Chondrocyte (in vitro differentiated cells): ENCODE data around the gene PCSK2. TPM values are rescaled to one million over a fixed set of nuclear protein-coding genes. Genes with fewer than 3 reads are reported as not detected.

ENCODE experiments used
- DNase-seq: peaks from one replicate; pipeline ENCODE4 v3.0.0; 2021; ENCODE audit warnings: mixed read lengths, low spot score
- H3K27ac Mint-ChIP-seq: one replicate; pipeline ENCODE4 v1.8.0; 2021; ENCODE audit warnings: mild to moderate bottlenecking, moderate library complexity, mixed read lengths; ENCODE audit not compliant: unreplicated experiment
- H3K27me3 Mint-ChIP-seq: 2 replicates; pipeline ENCODE4 v1.8.0; 2021; ENCODE audit warnings: low read depth, mixed read lengths
- H3K36me3 Mint-ChIP-seq: 2 replicates; pipeline ENCODE4 v1.8.0; 2021; ENCODE audit warnings: low read depth, mixed read lengths
- H3K4me1 Mint-ChIP-seq: 2 replicates; pipeline ENCODE4 v1.8.0; 2021; ENCODE audit warnings: low read depth, mild to moderate bottlenecking, mixed read lengths
- H3K4me3 Mint-ChIP-seq: one replicate; pipeline ENCODE4 v1.8.0; 2021; ENCODE audit warnings: mild to moderate bottlenecking, moderate library complexity, mixed read lengths; ENCODE audit not compliant: unreplicated experiment
- H3K9me3 Mint-ChIP-seq: 2 replicates; pipeline ENCODE4 v1.8.0; 2021; ENCODE audit warnings: low read depth, mixed read lengths
- total RNA-seq: library from RNA; stranded (reverse); gene quantifications from 3 replicates; pipeline ENCODE4 v1.2.1, GENCODE V29; 2021
- TF ChIP-seq, protein P1 (sequence below): fragments of 200-600 bp; sonication (generic); IDR thresholded peaks from 2 replicates; pipeline ENCODE4 v1.5.0; 2021; ENCODE audit warnings: antibody characterized with exemption, mild to moderate bottlenecking, moderate library complexity

The PCSK2 gene
- total RNA-seq, 1 donor from 2014 or later, result not detected

DNA sequence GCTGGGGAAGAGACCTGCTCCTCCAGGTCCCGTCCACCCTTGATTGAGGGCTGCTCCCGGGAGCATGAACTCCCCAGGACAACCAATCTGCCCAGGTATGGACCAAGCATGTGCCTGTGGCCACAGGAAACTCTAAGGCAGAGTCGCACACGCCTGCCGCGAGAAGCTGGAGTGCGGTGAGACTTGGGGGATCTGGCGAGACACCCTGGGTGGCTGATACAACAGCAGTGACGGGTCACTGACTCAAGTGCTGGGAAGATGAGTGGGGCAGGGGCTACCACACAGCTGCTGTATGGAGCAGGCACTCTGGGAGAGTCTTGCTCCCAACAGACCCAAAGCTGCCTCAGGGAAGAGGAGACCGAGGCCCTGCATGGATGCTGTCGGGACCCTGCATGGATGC, 264.2 kb downstream of the PCSK2 start:
- TF ChIP-seq, protein P1, sequence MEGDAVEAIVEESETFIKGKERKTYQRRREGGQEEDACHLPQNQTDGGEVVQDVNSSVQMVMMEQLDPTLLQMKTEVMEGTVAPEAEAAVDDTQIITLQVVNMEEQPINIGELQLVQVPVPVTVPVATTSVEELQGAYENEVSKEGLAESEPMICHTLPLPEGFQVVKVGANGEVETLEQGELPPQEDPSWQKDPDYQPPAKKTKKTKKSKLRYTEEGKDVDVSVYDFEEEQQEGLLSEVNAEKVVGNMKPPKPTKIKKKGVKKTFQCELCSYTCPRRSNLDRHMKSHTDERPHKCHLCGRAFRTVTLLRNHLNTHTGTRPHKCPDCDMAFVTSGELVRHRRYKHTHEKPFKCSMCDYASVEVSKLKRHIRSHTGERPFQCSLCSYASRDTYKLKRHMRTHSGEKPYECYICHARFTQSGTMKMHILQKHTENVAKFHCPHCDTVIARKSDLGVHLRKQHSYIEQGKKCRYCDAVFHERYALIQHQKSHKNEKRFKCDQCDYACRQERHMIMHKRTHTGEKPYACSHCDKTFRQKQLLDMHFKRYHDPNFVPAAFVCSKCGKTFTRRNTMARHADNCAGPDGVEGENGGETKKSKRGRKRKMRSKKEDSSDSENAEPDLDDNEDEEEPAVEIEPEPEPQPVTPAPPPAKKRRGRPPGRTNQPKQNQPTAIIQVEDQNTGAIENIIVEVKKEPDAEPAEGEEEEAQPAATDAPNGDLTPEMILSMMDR, result no peak
- Mint-ChIP-seq H3K27ac (no peak overlapping the region), H3K4me3 (no peak overlapping the region), H3K9me3 (peaks cover 3% of the 10 kb centered on the region), H3K4me1 (no peaks in the 10 kb centered on the region), H3K27me3 (peaks cover 14% of the 10 kb centered on the region), H3K36me3 (peaks cover 11% of the 10 kb centered on the region)
- no peak for DNase-seq

DNA sequence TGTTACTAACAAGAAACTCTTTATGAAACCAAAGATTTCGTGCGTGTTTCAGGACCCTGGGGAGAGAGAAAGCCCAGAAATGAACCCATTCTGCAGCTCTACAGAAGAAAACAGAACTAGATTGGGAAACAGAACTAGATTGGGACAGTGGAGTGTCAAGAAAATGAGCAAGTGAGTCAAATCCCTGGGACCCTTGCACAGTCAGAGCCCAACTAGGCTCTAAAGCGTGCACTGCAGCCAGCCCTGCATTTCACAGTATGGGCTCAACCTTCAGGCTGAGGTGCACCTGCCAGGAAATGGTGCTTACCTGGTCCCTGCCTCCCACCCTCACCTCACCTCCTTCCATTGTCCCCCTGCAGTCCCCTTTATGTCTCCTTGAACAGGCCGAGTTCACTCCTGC, 264.6 kb downstream of the PCSK2 start:
- no peak for DNase-seq
- H3K4me1 Mint-ChIP-seq, result no peaks in the 10 kb centered on the region
- no peak overlapping the region for H3K27ac Mint-ChIP-seq
- H3K36me3 Mint-ChIP-seq, result peaks cover 12% of the 10 kb centered on the region
- H3K4me3 Mint-ChIP-seq, result no peak overlapping the region
- H3K27me3 Mint-ChIP-seq, result peaks cover 9% of the 10 kb centered on the region
- H3K9me3 Mint-ChIP-seq, result peaks cover 3% of the 10 kb centered on the region
- TF ChIP-seq, protein P1, result no peak

DNA sequence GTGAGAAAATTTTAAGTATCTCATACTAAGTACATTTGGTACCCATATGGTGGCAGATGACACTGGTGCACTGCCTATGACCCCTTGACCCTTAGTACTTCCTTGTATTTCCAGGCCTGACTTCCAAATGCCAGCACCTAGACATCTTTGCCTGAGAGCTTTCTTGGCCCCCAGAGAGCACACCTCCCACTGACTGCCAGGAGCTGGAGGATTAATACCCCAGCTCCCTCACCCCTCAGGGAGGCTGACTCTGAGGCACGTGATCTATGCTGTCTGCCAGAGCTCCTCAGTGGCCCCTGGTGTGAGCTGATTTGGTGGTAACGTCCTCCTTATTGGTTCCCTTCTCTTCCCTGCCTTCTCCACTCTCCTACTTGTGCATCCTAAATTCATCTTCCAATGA, 266.3 kb downstream of the PCSK2 start:
- Mint-ChIP-seq H3K4me1 (peaks cover 6% of the 10 kb centered on the region), H3K9me3 (peaks cover 3% of the 10 kb centered on the region), H3K4me3 (no peak overlapping the region), H3K27me3 (peaks cover 1% of the 10 kb centered on the region), H3K36me3 (peaks cover 12% of the 10 kb centered on the region), H3K27ac (no peak overlapping the region)
- TF ChIP-seq, protein P1, result no peak
- no peak for DNase-seq

DNA sequence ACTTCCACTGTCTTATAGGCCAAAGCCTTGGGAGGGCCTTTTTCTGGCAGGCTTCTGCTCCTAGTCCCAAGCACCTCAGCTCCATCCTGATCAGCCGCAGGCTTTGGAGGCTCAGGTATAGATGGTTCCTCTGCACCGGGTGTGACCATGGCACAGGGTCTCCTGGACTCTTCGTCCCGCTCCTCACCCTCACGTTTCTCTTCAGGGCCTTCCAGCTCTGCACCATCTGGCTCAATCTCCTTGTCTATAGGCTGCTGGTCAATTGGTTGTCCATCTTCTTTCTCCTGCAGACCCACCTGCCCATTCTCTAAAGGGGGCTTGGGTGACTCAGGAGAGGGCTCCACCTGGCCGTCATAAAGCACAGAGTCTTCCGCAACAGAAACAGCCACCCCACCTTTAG, 267.4 kb downstream of the PCSK2 start:
- peaks cover 12% of the 10 kb centered on the region for H3K36me3 Mint-ChIP-seq
- no peak for DNase-seq

DNA sequence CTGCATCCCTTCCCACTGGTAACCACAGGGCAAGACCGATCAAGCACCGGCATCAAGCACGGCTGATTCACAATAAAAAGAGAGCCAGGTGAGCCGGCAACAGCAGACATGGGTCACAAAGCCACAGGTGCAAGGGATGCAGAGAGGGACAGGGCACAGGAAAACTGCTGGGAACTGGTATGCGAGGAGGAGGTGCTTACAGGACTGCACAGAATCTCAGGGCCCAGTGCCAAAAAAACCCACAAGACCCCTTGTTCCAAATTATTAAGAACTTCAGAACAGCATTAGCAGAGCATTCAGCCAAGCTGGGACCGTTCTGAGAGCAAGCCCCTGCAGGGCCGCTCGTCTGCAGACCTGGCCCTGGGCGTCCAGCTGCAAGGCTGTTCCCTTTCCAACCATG, 269.0 kb downstream of the PCSK2 start:
- Mint-ChIP-seq H3K27ac (no peak overlapping the region), H3K36me3 (peaks cover 12% of the 10 kb centered on the region), H3K4me1 (peaks cover 16% of the 10 kb centered on the region), H3K9me3 (peaks cover 3% of the 10 kb centered on the region), H3K27me3 (no peaks in the 10 kb centered on the region), H3K4me3 (no peak overlapping the region)
- no peak for DNase-seq
- TF ChIP-seq, protein P1, result no peak

More for the DNA sequence above, 267.4 kb downstream of the PCSK2 start:
- Mint-ChIP-seq H3K27ac (no peak overlapping the region), H3K4me3 (no peak overlapping the region), H3K27me3 (peaks cover 1% of the 10 kb centered on the region), H3K9me3 (peaks cover 3% of the 10 kb centered on the region), H3K4me1 (peaks cover 16% of the 10 kb centered on the region)
- TF ChIP-seq, protein P1, result no peak
